Common myeloid progenitor, CD34-positive (primary cell): ENCODE measurements around the gene TFAP2A.

ENCODE experiments used
- CTCF ChIA-PET: fragments of 350-600 bp; sonication (Branson Sonifier 250); formaldehyde crosslinking; loops from one replicate; lab custom pipeline; 2021; ENCODE audit warnings: antibody characterized with exemption; lab: Charles Lee
- POLR2A ChIA-PET: fragments of 350-600 bp; sonication (Branson Sonifier 250); formaldehyde crosslinking; loops from one replicate; lab custom pipeline; 2021; ENCODE audit warnings: antibody characterized with exemption; lab: Charles Lee
- DNase-seq, 3 donors: peaks; one replicate each; pipeline versions ENCODE4 v3.0.0 to v3.0.0-alpha.2; 2013
- H3K27ac ChIP-seq, 2 experiments: 1 replicate in 1 of 2; 2 replicates in 1 of 2; pipeline ENCODE4 v1.7.0; 2013; ENCODE audit warnings: inconsistent platforms in 2 of 2, low read length in 2 of 2, mild to moderate bottlenecking in 2 of 2, low read depth in 1 of 2, moderate library complexity in 1 of 2; ENCODE audit not compliant: severe bottlenecking in 2 of 2, insufficient read depth in 1 of 2, poor library complexity in 1 of 2
- H3K27me3 ChIP-seq, 5 experiments: replicated peaks in 2 of 5; 1 replicate in 3 of 5; 2 replicates in 2 of 5; pipeline versions ENCODE4 v1.6.1 to v1.7.0; 2013; ENCODE audit warnings: low read length in 4 of 5, mild to moderate bottlenecking in 2 of 5, moderate library complexity in 2 of 5, inconsistent platforms in 1 of 5; ENCODE audit not compliant: insufficient read depth in 5 of 5, control insufficient read depth in 4 of 5
- H3K36me3 ChIP-seq, 4 experiments: 1 replicate in 2 of 4; 2 replicates in 2 of 4; pipeline versions ENCODE4 v1.6.1 to v1.7.0; 2013; ENCODE audit warnings: low read length in 3 of 4, control low read depth in 1 of 4, mild to moderate bottlenecking in 1 of 4; ENCODE audit not compliant: control insufficient read depth in 4 of 4, insufficient read depth in 4 of 4
- H3K4me1 ChIP-seq, 4 experiments: 1 replicate in 3 of 4; 2 replicates in 1 of 4; pipeline versions ENCODE4 v1.6.1 to v1.7.1; 2013; ENCODE audit warnings: low read length in 3 of 4, mild to moderate bottlenecking in 3 of 4, control low read depth in 1 of 4, inconsistent platforms in 1 of 4, moderate library complexity in 1 of 4; ENCODE audit not compliant: control insufficient read depth in 4 of 4, insufficient read depth in 4 of 4; ENCODE audit errors: control extremely low read depth in 1 of 4
- H3K4me3 ChIP-seq, 7 experiments: 1 replicate in 4 of 7; 2 replicates in 3 of 7; pipeline versions ENCODE4 v1.5.1 to v1.7.0; 2013; ENCODE audit warnings: mild to moderate bottlenecking in 7 of 7, low read length in 6 of 7, moderate library complexity in 6 of 7, inconsistent platforms in 2 of 7, low read depth in 2 of 7, control low read depth in 1 of 7; ENCODE audit not compliant: insufficient read depth in 4 of 7, control insufficient read depth in 1 of 7; ENCODE audit errors: extremely low read depth in 1 of 7
- H3K9me3 ChIP-seq, 5 experiments: 1 replicate in 4 of 5; 2 replicates in 1 of 5; pipeline versions ENCODE4 v1.6.1 to v1.7.1; 2013; ENCODE audit warnings: low read length in 4 of 5, mild to moderate bottlenecking in 2 of 5, inconsistent platforms in 1 of 5, low read depth in 1 of 5, moderate library complexity in 1 of 5; ENCODE audit not compliant: control insufficient read depth in 4 of 5, insufficient read depth in 2 of 5; ENCODE audit errors: control extremely low read depth in 1 of 5
- WGBS: methylation state at CpG from one replicate; pipeline ENCODE4 v1.1.5; 2013; ENCODE audit not compliant: insufficient coverage; 5-methylcytosine and 5-hydroxymethylcytosine counted together

TFAP2A gene

GRCh38 chr6:10389739-10390494 lies 25.0 kb downstream of the TFAP2A start:
- CTCF ChIA-PET: interaction anchor here (1.1 kb wide), 1 partner anchor 9 kb away, joined by 3 read pairs; no protein-coding TSS in a partner anchor
- Histone ChIP-seq H3K27ac (no peak overlapping the region), H3K4me3 (no peak overlapping the region), H3K27me3 (peaks cover 61 to 100% (median 78%) of the 10 kb centered on the region in 5 experiments), H3K4me1 (no peaks in the 10 kb centered on the region), H3K36me3 (no peaks in the 10 kb centered on the region), H3K9me3 (peaks cover 0 to 12% (median 0%) of the 10 kb centered on the region in 5 experiments)
- 7% methylated on average over 40 of the region's 47 CpGs for WGBS
- no peak for DNase-seq
- POLR2A ChIA-PET: interaction anchor here (0.7 kb wide), 1 partner anchor 26 kb away, joined by 3 read pairs; no protein-coding TSS in a partner anchor

DNA sequence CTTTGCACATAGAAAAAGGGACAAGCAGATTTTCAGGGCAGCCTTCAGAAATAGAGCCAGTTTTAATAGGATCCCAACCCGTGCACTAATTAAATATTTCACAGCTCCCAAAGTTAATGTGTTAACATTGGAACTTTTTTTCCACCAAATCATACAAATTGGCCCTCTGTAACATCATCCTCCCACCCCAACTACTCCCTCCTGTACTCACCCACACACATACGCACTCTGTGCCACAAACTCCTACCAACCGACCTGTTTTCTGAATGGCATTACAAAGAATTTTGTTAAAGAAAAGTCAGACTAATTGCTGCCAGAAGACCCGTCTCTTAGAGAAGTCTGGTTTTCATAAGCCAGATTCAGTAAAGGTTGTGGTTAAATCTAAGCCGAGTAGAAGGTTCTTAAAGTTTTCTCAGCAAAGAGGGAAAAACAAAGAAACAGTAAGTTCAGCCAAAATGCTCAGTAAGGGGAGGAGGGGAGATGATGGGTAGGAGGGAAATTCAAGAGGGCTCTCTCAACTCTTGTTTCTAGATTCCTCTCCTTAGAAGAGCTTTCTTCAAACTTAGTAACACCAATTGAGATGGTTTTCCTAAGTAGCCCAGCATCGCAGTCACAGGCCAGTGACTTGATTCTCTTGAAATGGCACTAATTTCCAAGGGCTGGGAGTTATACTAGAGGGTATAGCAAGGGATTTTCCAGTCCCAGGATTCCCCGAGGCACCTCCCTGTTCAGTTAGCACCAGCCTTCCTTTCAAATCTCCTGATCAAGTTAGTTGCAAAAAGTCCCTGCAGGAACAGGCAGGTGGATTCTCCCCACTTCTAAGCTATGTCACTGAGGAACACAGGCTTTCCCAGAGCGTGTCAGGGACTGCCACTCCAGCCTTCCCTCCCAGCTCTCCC lies 27.9 kb downstream of the TFAP2A start:
- CTCF ChIA-PET: interaction anchor here (0.7 to 1.7 kb wide), 4 partner anchors 24 to 43 kb away, joined by 3 to 5 read pairs (median 4); no protein-coding TSS in a partner anchor
- Histone ChIP-seq H3K27me3 (peaks cover 49 to 100% (median 69%) of the 10 kb centered on the region in 5 experiments), H3K4me1 (peaks cover 0 to 6% (median 2%) of the 10 kb centered on the region in 4 experiments), H3K27ac (no peak overlapping the region), H3K9me3 (peaks cover 0 to 12% (median 0%) of the 10 kb centered on the region in 5 experiments), H3K4me3 (no peak overlapping the region), H3K36me3 (no peaks in the 10 kb centered on the region)
- WGBS: 2% methylated on average over 5 of the region's 8 CpGs
- DNase-seq: no peak
- POLR2A ChIA-PET: no interaction called here

- POLR2A ChIA-PET: no interaction called here
- CTCF ChIA-PET: interaction anchor here (1.3 to 1.7 kb wide), 2 partner anchors 28 to 42 kb away, joined by 4 to 5 read pairs; no protein-coding TSS in a partner anchor
- Histone ChIP-seq H3K4me3 (no peak overlapping the region), H3K27ac (no peak overlapping the region), H3K36me3 (no peaks in the 10 kb centered on the region), H3K4me1 (peaks cover 0 to 14% (median 5%) of the 10 kb centered on the region in 4 experiments), H3K9me3 (peaks cover 0 to 12% (median 0%) of the 10 kb centered on the region in 5 experiments), H3K27me3 (peaks cover 44 to 100% (median 69%) of the 10 kb centered on the region in 5 experiments)
- WGBS: 13% methylated on average over 1 of the region's 2 CpGs
- DNase-seq: no peak
Observed at GRCh38 chr6:10386220-10386619, 28.7 kb downstream of the TFAP2A start.

- CTCF ChIA-PET: interaction anchor here (1.3 to 1.7 kb wide), 2 partner anchors 29 to 42 kb away, joined by 4 to 5 read pairs; no protein-coding TSS in a partner anchor
- Histone ChIP-seq H3K27ac (no peak overlapping the region), H3K4me1 (peaks cover 0 to 20% (median 7%) of the 10 kb centered on the region in 4 experiments), H3K9me3 (peaks cover 0 to 11% (median 0%) of the 10 kb centered on the region in 5 experiments), H3K4me3 (no peak overlapping the region), H3K36me3 (no peaks in the 10 kb centered on the region), H3K27me3 (peaks cover 44 to 100% (median 75%) of the 10 kb centered on the region in 5 experiments)
- 5% methylated on average over 14 of the region's 21 CpGs for WGBS
- POLR2A ChIA-PET: no interaction called here
- no peak for DNase-seq
Observed at GRCh38 chr6:10385524-10386132, 29.2 kb downstream of the TFAP2A start.

GRCh38 chr6:10384610-10385523 lies 30.0 kb downstream of the TFAP2A start:
- Histone ChIP-seq H3K36me3 (no peaks in the 10 kb centered on the region), H3K4me3 (no peak overlapping the region), H3K9me3 (peaks cover 0 to 5% (median 0%) of the 10 kb centered on the region in 5 experiments), H3K27me3 (peaks cover 44 to 100% (median 71%) of the 10 kb centered on the region in 5 experiments), H3K27ac (no peak overlapping the region), H3K4me1 (peaks cover 0 to 21% (median 8%) of the 10 kb centered on the region in 4 experiments)
- DNase-seq: peak in 1 of 3 donors; percentile 30
- 10% methylated on average over 52 of the region's 64 CpGs for WGBS
- ChIA-PET CTCF (interaction anchor here (0.9 to 1.8 kb wide), 3 partner anchors 24 to 43 kb away, joined by 3 to 7 read pairs (median 5); no protein-coding TSS in a partner anchor), POLR2A (no interaction called here)
